OCI-M1 (cell line): ENCODE measurements around the gene CDON.
"Not testable (repeated sequence)": the region's sequence is repeated elsewhere in the genome, so short reads cannot be mapped to it uniquely, and the experiment has no call there.

Experiments used
- DNase-seq: peaks from one replicate; lab custom pipeline; 2025; lab: John Stamatoyannopoulos, UW

The CDON gene

GRCh38 chr11:126046570-126047195 lies 16.0 kb downstream of the CDON start:
- DNase-seq: no peak

GRCh38 chr11:126039485-126040271 lies 23.0 kb downstream of the CDON start:
- DNase-seq: no peak

GRCh38 chr11:126035718-126036117 lies 26.9 kb downstream of the CDON start:
- DNase-seq: no peak

- no peak for DNase-seq
Observed at GRCh38 chr11:126034933-126035425, 27.7 kb downstream of the CDON start.

GRCh38 chr11:126034039-126034932 lies 28.4 kb downstream of the CDON start:
- no peak for DNase-seq

- DNase-seq: no peak
Observed at GRCh38 chr11:126032375-126032774, 30.3 kb downstream of the CDON start.

GRCh38 chr11:126029805-126030204 lies 32.9 kb downstream of the CDON start:
- DNase-seq: no peak

- no peak for DNase-seq
Observed at GRCh38 chr11:126029237-126029636, 33.4 kb downstream of the CDON start.

GRCh38 chr11:126028534-126028933 lies 34.1 kb downstream of the CDON start:
- DNase-seq: not testable (repeated sequence)

- no peak for DNase-seq
Observed at GRCh38 chr11:126026579-126026978, 36.1 kb downstream of the CDON start.

- DNase-seq: no peak
Observed at GRCh38 chr11:126025822-126026221, 36.8 kb downstream of the CDON start.

GRCh38 chr11:126024123-126024522 lies 38.5 kb downstream of the CDON start:
- DNase-seq: no peak

GRCh38 chr11:126012852-126013251 lies 49.8 kb downstream of the CDON start:
- no peak for DNase-seq

GRCh38 chr11:126011754-126012153 lies 50.9 kb downstream of the CDON start:
- DNase-seq: no peak

GRCh38 chr11:126011265-126011664 lies 51.4 kb downstream of the CDON start:
- peak; percentile 67 for DNase-seq

GRCh38 chr11:126008956-126009355 lies 53.7 kb downstream of the CDON start:
- DNase-seq: no peak

- peak; percentile 43 for DNase-seq
Observed at GRCh38 chr11:126007238-126007637, 55.4 kb downstream of the CDON start.

- DNase-seq: no peak
Observed at GRCh38 chr11:126006068-126006467, 56.6 kb downstream of the CDON start.

GRCh38 chr11:126002181-126002580 lies 60.5 kb downstream of the CDON start:
- no peak for DNase-seq

- DNase-seq: no peak
Observed at GRCh38 chr11:125999234-125999880, 63.3 kb downstream of the CDON start.

GRCh38 chr11:125998267-125998666 lies 64.4 kb downstream of the CDON start:
- no peak for DNase-seq

- DNase-seq: no peak
Observed at GRCh38 chr11:125995313-125995712, 67.4 kb downstream of the CDON start.
